Ovary (tissue), 3 donors: ENCODE data around the gene BICRAL.
"Not testable (repeated sequence)": the region's sequence is repeated elsewhere in the genome, so short reads cannot be mapped to it uniquely, and the experiment has no call there.

Experiments used
- CTCF ChIP-seq, 3 donors: fragments of 450-650 bp in 2 of 3; fragments of 200-600 bp in 1 of 3; IDR thresholded peaks; one replicate each; pipeline versions ENCODE4 v1.5.1 to v1.8.0; 2016 to 2022; ENCODE audit warnings: antibody characterized with exemption in 3 of 3, mild to moderate bottlenecking in 1 of 3
- EP300 ChIP-seq: sonication (generic); formaldehyde crosslinking; IDR thresholded peaks from one replicate; pipeline ENCODE4 v1.6.1; 2017; ENCODE audit warnings: antibody characterized with exemption
- POLR2A ChIP-seq: fragments of 450-650 bp; IDR thresholded peaks from one replicate; pipeline ENCODE4 v1.6.1; 2017; ENCODE audit warnings: antibody characterized with exemption, mild to moderate bottlenecking, moderate library complexity
- donor health status: DM: no; HTN: no; CAD: no.

DNA sequence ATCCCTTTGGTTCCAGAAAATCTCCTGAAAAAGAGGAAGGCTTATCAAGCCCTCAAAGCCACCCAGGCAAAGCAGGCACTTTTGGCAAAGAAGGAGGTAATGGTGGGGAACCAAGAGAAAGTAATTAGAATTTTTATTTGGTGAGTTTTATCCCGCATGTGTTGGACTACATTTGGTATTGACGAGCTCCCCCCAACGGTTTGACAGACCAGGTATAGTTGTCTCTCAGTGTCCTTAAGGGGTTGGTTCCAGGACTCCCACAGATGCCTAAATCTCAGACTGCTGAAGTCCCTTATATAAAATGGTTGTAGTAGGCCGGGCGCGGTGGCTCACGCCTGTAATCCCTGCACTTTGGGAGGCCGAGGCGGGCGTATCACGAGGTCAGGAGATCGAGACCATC, 99.0 kb downstream of the BICRAL start:
- TF ChIP-seq CTCF (IDR thresholded peaks at IDR 0.05); POLR2A; EP300: not testable (repeated sequence)
